SK-N-SH (cell line): ENCODE results near the gene GRM1. TPM values are rescaled to one million over a fixed set of nuclear protein-coding genes. Genes with fewer than 3 reads are reported as not detected.

ENCODE experiments used
- CTCF ChIA-PET: fragments of 300-600, 350-600 bp; formaldehyde crosslinking; extraction: SDS; loops from one replicate; lab custom pipeline; 2021; lab: Yijun Ruan, JAX
- POLR2A ChIA-PET: fragments of 350-600 bp; sonication (Branson Sonifier 250); formaldehyde crosslinking; extraction: SDS; loops from one replicate; lab custom pipeline; 2020; ENCODE audit warnings: antibody characterized with exemption, inconsistent platforms; lab: Yijun Ruan, JAX
- DNase-seq: peaks from one replicate; pipeline ENCODE4 v3.0.0; 2012
- H2AFZ ChIP-seq: fragments of 200-600 bp; sonication (generic); 2 replicates; pipeline ENCODE4 v1.8.1; 2016; ENCODE audit warnings: antibody characterized with exemption, mild to moderate bottlenecking, low read depth
- H3F3A ChIP-seq: fragments of 200-600 bp; sonication (generic); replicated peaks from 2 replicates; pipeline ENCODE3; 2016; ENCODE audit warnings: antibody characterized with exemption, mild to moderate bottlenecking; ENCODE audit not compliant: insufficient read depth
- H3K27ac ChIP-seq, 2 experiments: fragments of 200-500 bp in 1 of 2; fragments of 200-600 bp in 1 of 2; sonication (Bioruptor generic) in 1 of 2; sonication (generic), shearing (Covaris generic) in 1 of 2; 2 replicates each; pipeline versions ENCODE4 v1.5.1 to v1.6.1; 2014 to 2016; ENCODE audit warnings: low read depth in 2 of 2, inconsistent platforms in 1 of 2, low read length in 1 of 2, mild to moderate bottlenecking in 1 of 2, mixed read lengths in 1 of 2
- H3K27me3 ChIP-seq: fragments of 200-600 bp; sonication (generic), shearing (Covaris generic); 2 replicates; pipeline ENCODE4 v1.6.1; 2016; ENCODE audit warnings: mixed run types; ENCODE audit not compliant: insufficient read depth
- H3K36me3 ChIP-seq, 2 experiments: fragments of 200-500 bp in 1 of 2; fragments of 200-600 bp in 1 of 2; sonication (Bioruptor generic) in 1 of 2; sonication (generic) in 1 of 2; replicated peaks in 1 of 2; 2 replicates each; pipeline versions ENCODE3 to v1.5.1; 2014 to 2016; ENCODE audit warnings: low read length in 1 of 2, mild to moderate bottlenecking in 1 of 2; ENCODE audit not compliant: insufficient read depth in 2 of 2, control insufficient read depth in 1 of 2
- H3K4me1 ChIP-seq, 2 experiments: fragments of 200-500 bp in 1 of 2; fragments of 200-600 bp in 1 of 2; sonication (Bioruptor generic) in 1 of 2; sonication (generic), shearing (Covaris generic) in 1 of 2; 2 replicates each; pipeline versions ENCODE4 v1.5.1 to v1.6.1; 2014 to 2016; ENCODE audit warnings: low read depth in 1 of 2, low read length in 1 of 2, mixed run types in 1 of 2; ENCODE audit not compliant: insufficient read depth in 2 of 2, control insufficient read depth in 1 of 2
- H3K4me2 ChIP-seq: fragments of 200-600 bp; sonication (generic), shearing (Covaris generic); 2 replicates; pipeline ENCODE4 v1.6.1; 2017; ENCODE audit warnings: mixed run types
- H3K4me3 ChIP-seq, 2 experiments: fragments of 200-500 bp in 1 of 2; fragments of 200-600 bp in 1 of 2; sonication (Bioruptor generic) in 1 of 2; sonication (generic), shearing (Covaris generic) in 1 of 2; 2 replicates each; pipeline versions ENCODE4 v1.5.1 to v1.8.1; 2014 to 2016; ENCODE audit warnings: low read depth in 2 of 2, inconsistent platforms in 1 of 2, low read length in 1 of 2, mild to moderate bottlenecking in 1 of 2, mixed read lengths in 1 of 2, moderate library complexity in 1 of 2
- H3K79me2 ChIP-seq: fragments of 200-600 bp; sonication (generic); 2 replicates; pipeline ENCODE4 v1.8.1; 2017; ENCODE audit warnings: mild to moderate bottlenecking; ENCODE audit not compliant: insufficient read depth
- H3K9ac ChIP-seq: fragments of 200-600 bp; sonication (generic); 2 replicates; pipeline ENCODE4 v1.6.1; 2017; ENCODE audit warnings: mixed run types
- H3K9me2 ChIP-seq: fragments of 200-600 bp; sonication (generic); 2 replicates; pipeline ENCODE4 v1.6.1; 2017; ENCODE audit warnings: mixed run types
- H3K9me3 ChIP-seq: fragments of 200-600 bp; sonication (generic); 2 replicates; pipeline ENCODE4 v1.6.1; 2017; ENCODE audit warnings: mixed run types, mild to moderate bottlenecking, moderate library complexity
- H4K20me1 ChIP-seq: fragments of 200-600 bp; sonication (generic); 2 replicates; pipeline ENCODE4 v1.6.1; 2017; ENCODE audit warnings: mild to moderate bottlenecking, mixed run types; ENCODE audit not compliant: insufficient read depth
- CHD2 ChIP-seq: fragments of 150-350 bp; IDR thresholded peaks from 2 replicates; pipeline ENCODE4 v1.6.1; 2018; ENCODE audit warnings: low read length; ENCODE audit not compliant: partially characterized antibody
- ELF1 ChIP-seq: IDR thresholded peaks from 2 replicates; pipeline ENCODE4 v1.4.0; 2012
- EP300 ChIP-seq, 2 experiments: IDR thresholded peaks; 2 replicates each; pipeline versions ENCODE4 v1.4.0 to v1.6.1; 2012; ENCODE audit warnings: borderline replicate concordance in 1 of 2, low read depth in 1 of 2, low read length in 1 of 2
- FOSL2 ChIP-seq: IDR thresholded peaks from 2 replicates; pipeline ENCODE4 v1.4.0; 2012; ENCODE audit warnings: low read depth, mild to moderate bottlenecking, moderate library complexity, borderline replicate concordance
- FOXJ3 ChIP-seq: sonication (generic); formaldehyde crosslinking; IDR thresholded peaks from 2 replicates; pipeline ENCODE4 v1.5.1; 2020; ENCODE audit warnings: mild to moderate bottlenecking, missing genetic modification reagents
- GATA2 ChIP-seq: sonication (generic); formaldehyde crosslinking; IDR thresholded peaks from 2 replicates; pipeline ENCODE4 v1.5.0; 2020; ENCODE audit warnings: mild to moderate bottlenecking, missing genetic modification reagents
- JUND ChIP-seq: IDR thresholded peaks from 2 replicates; pipeline ENCODE4 v1.4.0; 2012
- MAX ChIP-seq: IDR thresholded peaks from 2 replicates; pipeline ENCODE4 v1.4.0; 2012; ENCODE audit warnings: low read depth
- MEF2A ChIP-seq: IDR thresholded peaks from 2 replicates; pipeline ENCODE4 v1.4.0; 2012; ENCODE audit warnings: low read depth, borderline replicate concordance
- POLR2AphosphoS5 ChIP-seq: IDR thresholded peaks from 2 replicates; pipeline ENCODE4 v1.6.1; 2012; ENCODE audit warnings: low read depth, low read length
- RAD21 ChIP-seq: IDR thresholded peaks from 2 replicates; pipeline ENCODE4 v1.6.1; 2012; ENCODE audit warnings: mild to moderate bottlenecking, low read length
- RCOR1 ChIP-seq: fragments of 150-350 bp; IDR thresholded peaks from 2 replicates; pipeline ENCODE4 v1.6.1; 2017; ENCODE audit warnings: antibody characterized with exemption, low read length
- RFX5 ChIP-seq: IDR thresholded peaks from 2 replicates; pipeline ENCODE4 v1.6.1; 2012; ENCODE audit warnings: mild to moderate bottlenecking, improper control_type of control experiment, low read length
- RXRA ChIP-seq: IDR thresholded peaks from 2 replicates; pipeline ENCODE4 v1.4.0; 2012; ENCODE audit warnings: low read depth, mild to moderate bottlenecking, borderline replicate concordance
- SIN3A ChIP-seq: IDR thresholded peaks from 2 replicates; pipeline ENCODE4 v1.6.1; 2012; ENCODE audit warnings: low read depth, mild to moderate bottlenecking, low read length, moderate library complexity, borderline replicate concordance
- TAF1 ChIP-seq: IDR thresholded peaks from 2 replicates; pipeline ENCODE4 v1.6.1; 2012; ENCODE audit warnings: low read depth, mild to moderate bottlenecking, low read length, moderate library complexity, borderline replicate concordance
- YY1 ChIP-seq: IDR thresholded peaks from 2 replicates; pipeline ENCODE4 v1.4.0; 2012; ENCODE audit warnings: low read depth, mild to moderate bottlenecking
- ZBTB33 ChIP-seq: IDR thresholded peaks from 2 replicates; pipeline ENCODE4 v1.4.0; 2012; ENCODE audit warnings: low read depth, borderline replicate concordance
- WGBS: methylation state at CpG from one replicate; pipeline ENCODE4 v1.1.6; 2017; ENCODE audit warnings: low lambda C conversion rate; 5-methylcytosine and 5-hydroxymethylcytosine counted together
- polyA plus RNA-seq, 3 experiments: library from polyadenylated mRNA; depleted of rRNA; stranded (reverse); fragments of >200 nt; gene quantifications; 2 replicates each; pipeline ENCODE4 v1.2.3, GENCODE V29; 2012
- TF ChIP-seq, protein P1 (sequence below): IDR thresholded peaks from 2 replicates; pipeline ENCODE4 v1.4.0; 2012; ENCODE audit warnings: low read depth, borderline replicate concordance
- TF ChIP-seq, protein P2 (sequence below): IDR thresholded peaks from 2 replicates; pipeline ENCODE4 v1.6.1; 2012; ENCODE audit warnings: mild to moderate bottlenecking, low read depth, low read length, moderate library complexity
- TF ChIP-seq, protein P3 (sequence below): fragments of 200-600 bp; sonication (generic); IDR thresholded peaks from 2 replicates; pipeline ENCODE4 v1.6.1; 2017; ENCODE audit warnings: antibody characterized with exemption, mild to moderate bottlenecking, moderate library complexity

Gene GRM1
- polyA plus RNA-seq, 1 of the 3 experiments (the other 2 are of a cell fraction), result 0.05 TPM

DNA sequence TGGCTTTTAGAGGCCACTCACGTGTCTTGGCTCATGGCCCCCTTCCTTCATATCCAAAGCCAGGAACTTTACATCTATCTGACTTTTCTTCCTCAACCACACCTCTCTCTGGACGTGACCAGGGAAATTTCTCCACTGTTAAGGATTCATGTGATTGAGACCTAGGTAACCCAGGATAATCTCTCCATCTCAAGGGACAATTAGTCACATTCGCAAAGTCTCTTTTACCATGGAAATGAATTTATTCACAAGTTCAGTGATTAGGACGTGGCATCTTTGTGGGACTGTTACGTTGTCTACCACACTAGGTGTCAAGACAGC, 287.3 kb downstream of the GRM1 start:
- CTCF ChIA-PET, result no interaction called here
- no peaks in the 10 kb centered on the region for H3K9me2 ChIP-seq
- H3K4me2 ChIP-seq, result no peak overlapping the region
- H3K4me3 ChIP-seq, result no peak overlapping the region
- H3K27me3 ChIP-seq, result no peaks in the 10 kb centered on the region
- H3F3A ChIP-seq, result no peaks in the 10 kb centered on the region
- WGBS, result 66% methylated on average over 5 of the region's 5 CpGs
- no peak overlapping the region for H3K9ac ChIP-seq
- no peaks in the 10 kb centered on the region for H3K36me3 ChIP-seq
- POLR2A ChIA-PET, result no interaction called here
- no peaks in the 10 kb centered on the region for H3K9me3 ChIP-seq
- no peak for DNase-seq
- no peak for TF ChIP-seq GATA2 (CRISPR knock-in tag)
- no peak for TF ChIP-seq TAF1
- no peak for TF ChIP-seq MAX
- TF ChIP-seq JUND, result no peak
- no peak for TF ChIP-seq CHD2
- no peak for TF ChIP-seq FOXJ3 (CRISPR knock-in tag)
- no peak for TF ChIP-seq RAD21
- TF ChIP-seq, protein P1, sequence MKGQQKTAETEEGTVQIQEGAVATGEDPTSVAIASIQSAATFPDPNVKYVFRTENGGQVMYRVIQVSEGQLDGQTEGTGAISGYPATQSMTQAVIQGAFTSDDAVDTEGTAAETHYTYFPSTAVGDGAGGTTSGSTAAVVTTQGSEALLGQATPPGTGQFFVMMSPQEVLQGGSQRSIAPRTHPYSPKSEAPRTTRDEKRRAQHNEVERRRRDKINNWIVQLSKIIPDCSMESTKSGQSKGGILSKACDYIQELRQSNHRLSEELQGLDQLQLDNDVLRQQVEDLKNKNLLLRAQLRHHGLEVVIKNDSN, result no peak
- TF ChIP-seq, protein P2, sequence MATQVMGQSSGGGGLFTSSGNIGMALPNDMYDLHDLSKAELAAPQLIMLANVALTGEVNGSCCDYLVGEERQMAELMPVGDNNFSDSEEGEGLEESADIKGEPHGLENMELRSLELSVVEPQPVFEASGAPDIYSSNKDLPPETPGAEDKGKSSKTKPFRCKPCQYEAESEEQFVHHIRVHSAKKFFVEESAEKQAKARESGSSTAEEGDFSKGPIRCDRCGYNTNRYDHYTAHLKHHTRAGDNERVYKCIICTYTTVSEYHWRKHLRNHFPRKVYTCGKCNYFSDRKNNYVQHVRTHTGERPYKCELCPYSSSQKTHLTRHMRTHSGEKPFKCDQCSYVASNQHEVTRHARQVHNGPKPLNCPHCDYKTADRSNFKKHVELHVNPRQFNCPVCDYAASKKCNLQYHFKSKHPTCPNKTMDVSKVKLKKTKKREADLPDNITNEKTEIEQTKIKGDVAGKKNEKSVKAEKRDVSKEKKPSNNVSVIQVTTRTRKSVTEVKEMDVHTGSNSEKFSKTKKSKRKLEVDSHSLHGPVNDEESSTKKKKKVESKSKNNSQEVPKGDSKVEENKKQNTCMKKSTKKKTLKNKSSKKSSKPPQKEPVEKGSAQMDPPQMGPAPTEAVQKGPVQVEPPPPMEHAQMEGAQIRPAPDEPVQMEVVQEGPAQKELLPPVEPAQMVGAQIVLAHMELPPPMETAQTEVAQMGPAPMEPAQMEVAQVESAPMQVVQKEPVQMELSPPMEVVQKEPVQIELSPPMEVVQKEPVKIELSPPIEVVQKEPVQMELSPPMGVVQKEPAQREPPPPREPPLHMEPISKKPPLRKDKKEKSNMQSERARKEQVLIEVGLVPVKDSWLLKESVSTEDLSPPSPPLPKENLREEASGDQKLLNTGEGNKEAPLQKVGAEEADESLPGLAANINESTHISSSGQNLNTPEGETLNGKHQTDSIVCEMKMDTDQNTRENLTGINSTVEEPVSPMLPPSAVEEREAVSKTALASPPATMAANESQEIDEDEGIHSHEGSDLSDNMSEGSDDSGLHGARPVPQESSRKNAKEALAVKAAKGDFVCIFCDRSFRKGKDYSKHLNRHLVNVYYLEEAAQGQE, result no peak
- TF ChIP-seq ELF1, result no peak
- no peaks in the 10 kb centered on the region for H3K79me2 ChIP-seq
- H2AFZ ChIP-seq, result no peak overlapping the region
- no peak overlapping the region for H3K27ac ChIP-seq
- H3K4me1 ChIP-seq, result no peaks in the 10 kb centered on the region
- H4K20me1 ChIP-seq, result no peaks in the 10 kb centered on the region

- Histone ChIP-seq H3K9ac (no peak overlapping the region), H3K4me3 (no peak overlapping the region), H3K4me1 (no peaks in the 10 kb centered on the region), H3K9me2 (no peaks in the 10 kb centered on the region), H3K27ac (no peak overlapping the region), H3K79me2 (no peaks in the 10 kb centered on the region), H3K27me3 (no peaks in the 10 kb centered on the region), H3K4me2 (no peak overlapping the region), H3K9me3 (no peaks in the 10 kb centered on the region), H4K20me1 (no peaks in the 10 kb centered on the region), H2AFZ (no peak overlapping the region), H3K36me3 (no peaks in the 10 kb centered on the region), H3F3A (no peaks in the 10 kb centered on the region)
- WGBS, result 26% methylated on average over 3 of the region's 3 CpGs
- POLR2A ChIA-PET, result no interaction called here
- DNase-seq, result no peak
- CTCF ChIA-PET, result no interaction called here
- TF ChIP-seq MEF2A (no peak), RFX5 (no peak), POLR2AphosphoS5 (no peak), YY1 (no peak), EP300 (IDR thresholded peaks at IDR 0.05; ENCODE audit: borderline replicate concordance in 1 of 2, low read depth in 1 of 2, low read length in 1 of 2) (no peak), MAX (no peak), FOSL2 (no peak), JUND (no peak), RXRA (no peak), RAD21 (no peak), ZBTB33 (no peak), RCOR1 (no peak), SIN3A (no peak)
- TF ChIP-seq, protein P3, sequence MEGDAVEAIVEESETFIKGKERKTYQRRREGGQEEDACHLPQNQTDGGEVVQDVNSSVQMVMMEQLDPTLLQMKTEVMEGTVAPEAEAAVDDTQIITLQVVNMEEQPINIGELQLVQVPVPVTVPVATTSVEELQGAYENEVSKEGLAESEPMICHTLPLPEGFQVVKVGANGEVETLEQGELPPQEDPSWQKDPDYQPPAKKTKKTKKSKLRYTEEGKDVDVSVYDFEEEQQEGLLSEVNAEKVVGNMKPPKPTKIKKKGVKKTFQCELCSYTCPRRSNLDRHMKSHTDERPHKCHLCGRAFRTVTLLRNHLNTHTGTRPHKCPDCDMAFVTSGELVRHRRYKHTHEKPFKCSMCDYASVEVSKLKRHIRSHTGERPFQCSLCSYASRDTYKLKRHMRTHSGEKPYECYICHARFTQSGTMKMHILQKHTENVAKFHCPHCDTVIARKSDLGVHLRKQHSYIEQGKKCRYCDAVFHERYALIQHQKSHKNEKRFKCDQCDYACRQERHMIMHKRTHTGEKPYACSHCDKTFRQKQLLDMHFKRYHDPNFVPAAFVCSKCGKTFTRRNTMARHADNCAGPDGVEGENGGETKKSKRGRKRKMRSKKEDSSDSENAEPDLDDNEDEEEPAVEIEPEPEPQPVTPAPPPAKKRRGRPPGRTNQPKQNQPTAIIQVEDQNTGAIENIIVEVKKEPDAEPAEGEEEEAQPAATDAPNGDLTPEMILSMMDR, result no peak
These were observed 302.2 kb downstream of the GRM1 start for GRCh38 chr6:146331013-146331412.
